Activated T-cell treated with anti-CD3 and anti-CD28 coated beads for 1 hour (primary cell): ENCODE data around the gene PRR7.

Experiments used
- DNase-seq: peaks from one replicate; pipeline ENCODE4 v3.0.0-alpha.2; 2020; ENCODE audit warnings: low read depth

Gene PRR7

DNA sequence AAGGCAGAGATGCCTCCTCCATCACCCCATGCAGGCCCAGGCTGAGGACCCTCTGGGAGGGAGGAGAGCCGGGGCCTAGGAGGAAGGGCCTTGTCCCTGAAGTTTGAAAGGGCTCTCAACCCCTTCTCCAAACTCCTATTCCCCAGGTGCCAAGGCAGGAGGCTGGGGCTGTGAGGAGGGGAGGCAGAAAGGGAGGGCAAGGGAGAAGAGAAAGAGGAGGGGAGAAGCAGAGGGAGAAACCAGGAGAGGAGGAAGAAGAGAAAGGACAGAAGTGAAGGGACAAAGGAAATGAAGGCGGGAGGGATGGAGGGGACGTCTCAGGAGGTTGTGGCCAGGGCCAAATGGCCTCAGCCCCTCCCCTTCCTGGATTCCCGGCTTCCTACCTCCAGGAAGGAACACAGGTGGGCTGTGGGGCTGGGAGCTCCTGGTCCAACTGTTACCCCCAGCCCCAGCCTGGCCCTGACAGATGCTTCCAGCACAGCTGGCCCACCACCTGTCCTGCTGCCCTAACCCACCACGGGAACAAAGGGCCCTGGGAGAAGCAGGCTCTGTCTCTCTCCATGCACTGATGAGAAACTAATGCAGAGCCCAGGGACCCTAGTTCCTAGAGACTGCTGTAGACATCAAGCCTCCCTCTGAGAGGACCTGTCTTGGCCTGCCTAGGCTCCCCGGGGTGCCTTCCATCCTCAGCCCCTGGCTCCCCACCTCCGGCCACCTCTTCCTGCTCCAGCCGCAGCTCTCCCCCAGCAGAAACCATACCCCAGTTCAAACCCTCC lies 23.3 kb downstream of the PRR7 start:
- DNase-seq = no peak

DNA sequence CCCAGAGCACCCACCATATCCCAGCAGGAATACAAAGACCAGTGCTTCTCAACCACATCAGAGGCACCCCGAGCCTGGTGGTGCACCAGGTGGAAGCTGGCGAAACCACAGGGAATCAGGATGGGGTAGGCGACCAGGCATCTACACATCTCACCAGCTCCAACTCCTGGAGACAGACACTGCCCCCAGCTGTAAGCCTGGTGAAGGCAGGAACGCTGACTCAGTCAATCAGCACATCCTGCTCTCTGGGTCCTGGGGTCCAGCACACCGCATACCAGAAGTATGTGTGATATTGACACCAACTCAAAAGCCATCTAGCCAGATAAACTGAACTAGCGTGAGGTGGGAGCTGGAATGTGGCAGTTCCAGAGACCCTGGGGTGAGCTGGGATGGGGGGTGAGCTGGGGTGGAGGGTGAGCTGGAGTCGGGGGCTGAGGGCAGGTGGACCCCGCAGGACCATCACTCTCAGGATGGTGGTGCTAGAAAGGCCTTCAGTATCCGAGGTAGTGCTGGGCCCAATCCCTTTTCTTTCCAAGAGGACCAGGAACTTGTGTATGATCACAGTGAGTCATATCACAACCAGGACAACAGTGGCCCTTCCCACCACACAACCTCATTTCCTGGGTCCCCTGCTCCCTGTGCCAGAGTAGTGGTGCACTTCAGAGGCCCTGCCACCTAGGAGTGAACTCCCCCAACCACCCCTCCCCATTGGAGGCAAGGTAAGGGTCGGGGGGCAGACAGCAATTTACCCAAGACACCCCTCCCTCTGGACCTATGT lies 24.3 kb downstream of the PRR7 start:
- DNase-seq = no peak

DNA sequence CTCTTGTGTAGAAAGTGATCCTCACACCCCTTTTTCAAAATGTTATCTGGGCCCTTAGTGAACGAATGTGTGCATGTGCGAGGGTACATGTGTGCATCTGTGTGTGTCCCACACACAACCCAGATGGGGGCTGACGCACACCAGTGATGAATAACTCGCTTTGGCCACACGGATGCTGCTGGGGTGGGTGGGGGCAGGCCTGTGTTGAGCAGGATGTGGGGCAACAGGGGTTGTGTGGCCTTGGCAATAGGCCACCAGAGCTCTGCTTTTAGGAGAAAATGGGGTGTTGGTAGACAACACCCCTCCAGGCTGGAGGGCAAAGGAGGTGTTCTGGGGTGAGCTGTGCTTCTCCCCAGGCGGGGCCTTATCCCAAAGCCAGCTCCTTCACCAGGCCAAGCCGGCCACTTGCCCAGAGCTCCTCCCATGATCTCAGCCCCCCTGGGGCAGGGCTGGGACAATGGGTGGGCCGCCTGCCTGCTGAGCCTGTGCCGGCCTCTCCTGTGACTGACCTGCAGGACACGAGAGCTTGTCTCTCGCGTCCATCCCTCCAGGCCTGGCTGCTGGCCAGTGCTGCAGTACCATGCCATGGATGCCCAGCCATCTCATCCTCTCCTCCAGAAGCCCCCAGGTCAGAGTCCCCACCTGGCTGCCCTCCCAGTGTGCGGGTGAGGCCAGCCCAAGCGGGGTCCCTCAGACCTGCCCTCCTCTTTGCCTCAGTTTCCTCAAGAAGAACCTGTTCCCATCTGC lies 25.2 kb downstream of the PRR7 start:
- no peak for DNase-seq

DNA sequence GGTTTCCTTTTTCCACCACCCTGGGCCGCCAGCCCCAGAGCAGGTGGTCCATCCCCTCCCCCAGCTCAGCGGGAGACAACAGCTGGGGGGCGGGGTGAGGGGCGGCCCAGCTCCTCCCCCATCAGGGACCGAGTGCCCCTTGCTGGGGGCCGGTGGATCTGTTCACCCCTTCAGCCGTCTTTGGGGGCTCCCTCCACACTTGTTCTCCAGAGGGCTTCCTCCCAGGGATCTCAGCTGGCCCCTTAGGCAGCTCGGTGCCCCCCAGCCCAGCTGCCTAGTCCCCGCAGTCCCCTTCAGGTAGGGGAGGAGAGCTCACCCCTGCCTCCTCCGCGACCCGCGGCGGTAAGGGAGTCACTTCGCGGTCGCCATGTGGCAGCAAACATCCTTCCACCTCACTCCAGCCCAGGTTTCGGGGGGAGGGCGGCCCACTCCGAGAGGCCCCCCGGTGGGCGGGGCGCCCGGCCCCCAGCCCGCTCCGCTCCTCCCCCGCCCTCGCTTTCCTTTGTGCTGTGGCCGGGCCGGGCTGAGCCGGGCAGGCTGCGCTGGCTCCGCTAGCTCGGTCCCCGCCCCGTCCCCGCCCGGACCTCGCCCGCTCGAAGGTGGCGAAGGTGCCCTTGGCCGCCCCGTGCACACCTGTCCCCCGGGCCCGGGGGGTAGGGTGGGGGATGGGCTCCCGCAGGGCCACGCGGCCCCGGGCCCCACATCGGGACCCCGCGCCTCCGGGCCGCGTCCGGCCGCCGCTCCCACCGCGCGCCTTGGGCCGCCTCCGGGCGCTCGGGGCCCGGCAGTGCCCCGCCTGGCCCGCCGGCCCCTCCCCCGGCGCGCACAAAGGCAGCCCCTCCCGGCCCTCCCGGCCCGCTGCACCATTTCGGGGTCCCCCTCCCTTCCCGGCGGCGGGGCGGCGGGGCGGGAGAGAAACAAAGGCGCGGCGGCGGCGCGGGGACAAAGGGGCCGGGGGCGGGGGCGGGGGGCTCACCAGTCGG lies 26.1 kb downstream of the PRR7 start:
- DNase-seq = no peak

DNA sequence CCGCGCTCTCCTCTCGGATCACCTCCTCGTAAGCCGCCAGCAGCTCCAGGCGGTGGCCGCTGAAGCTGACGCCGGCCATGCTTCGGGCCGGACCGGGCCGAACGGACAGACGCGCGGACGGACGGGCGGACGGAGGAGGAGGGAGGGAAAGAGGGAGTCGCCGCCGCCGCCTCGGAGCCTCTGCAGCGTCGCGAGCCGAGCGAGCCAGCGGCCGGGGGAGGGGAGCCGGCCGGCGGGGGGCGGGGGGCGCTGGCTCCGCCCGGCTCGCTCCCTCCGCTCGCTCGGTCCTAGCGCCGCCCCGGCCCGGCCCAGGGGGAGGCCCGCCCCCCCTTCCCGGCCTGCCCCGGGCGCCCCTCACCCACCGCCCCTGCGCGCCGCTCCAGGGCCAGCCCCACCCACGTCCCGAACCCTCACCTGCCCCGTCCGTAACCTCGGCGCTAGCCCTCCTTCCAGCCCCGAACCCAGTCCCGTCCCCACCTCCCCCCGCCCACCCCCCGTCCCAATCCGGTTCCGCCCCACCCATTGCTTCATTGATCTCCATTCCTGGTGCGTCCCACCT lies 26.9 kb downstream of the PRR7 start, which contains the start of gene DBN1:
Gene DBN1 (minus strand): TSS at position 192 of the 559 bp plus-strand sequence. CDS start 113 bp downstream, at position 79.
- DNase-seq = no peak

DNA sequence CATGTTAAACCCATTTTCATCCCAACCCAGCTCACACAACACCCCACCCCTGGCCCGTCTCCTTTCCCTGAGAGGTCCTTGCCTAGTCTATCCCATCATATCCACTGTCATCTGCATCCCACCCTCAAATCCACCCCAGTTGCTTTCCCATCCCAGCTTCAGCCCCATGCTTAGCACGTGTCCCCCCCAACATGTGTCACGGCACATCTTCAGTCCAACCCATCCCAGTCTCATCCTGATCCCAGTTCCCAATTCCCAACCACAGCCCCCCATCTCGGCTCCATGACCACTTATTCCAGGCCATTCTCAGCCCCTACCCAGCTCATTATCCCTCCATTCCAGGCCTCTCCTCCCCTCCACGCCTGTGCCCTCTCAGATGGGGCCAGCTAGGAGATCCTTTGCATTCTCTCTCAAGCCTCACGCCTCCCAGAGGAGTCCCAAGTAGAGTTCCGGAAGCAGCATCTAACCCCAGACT lies 27.4 kb downstream of the PRR7 start:
- DNase-seq = no peak

DNA sequence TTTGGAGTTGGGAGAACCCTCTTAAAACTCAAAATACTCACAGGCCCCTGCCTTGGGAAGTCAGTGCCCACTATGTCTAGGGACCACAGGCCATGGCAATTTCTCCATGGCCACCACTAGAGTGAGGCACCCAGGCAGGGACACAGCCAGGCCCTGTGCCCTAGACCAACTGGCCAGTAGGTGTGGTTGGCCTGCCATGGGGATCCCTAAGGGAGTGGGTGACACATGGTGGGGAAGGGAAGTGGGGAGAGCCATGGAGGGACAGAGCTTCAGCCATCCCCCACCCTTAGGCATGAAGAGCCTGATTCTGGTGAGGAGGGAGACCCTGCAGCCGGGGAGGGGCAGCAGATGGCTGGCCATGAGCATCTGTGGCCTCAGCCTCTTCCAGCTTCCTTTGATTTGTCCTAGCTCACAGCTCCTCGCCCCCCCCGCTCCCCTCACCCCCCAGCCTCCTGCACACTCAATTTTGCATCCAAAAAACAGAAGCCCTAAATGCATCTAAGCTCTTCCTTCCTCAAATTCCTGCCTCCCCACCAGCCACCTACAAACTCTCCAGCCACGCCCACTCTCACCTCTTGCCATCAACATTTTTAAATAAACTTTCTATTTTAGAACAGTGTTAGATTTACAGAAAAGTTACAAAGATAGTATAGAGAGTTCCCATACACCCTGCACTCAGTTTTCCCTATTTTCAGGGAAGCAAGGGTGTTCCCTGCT lies 28.4 kb downstream of the PRR7 start:
- no peak for DNase-seq

DNA sequence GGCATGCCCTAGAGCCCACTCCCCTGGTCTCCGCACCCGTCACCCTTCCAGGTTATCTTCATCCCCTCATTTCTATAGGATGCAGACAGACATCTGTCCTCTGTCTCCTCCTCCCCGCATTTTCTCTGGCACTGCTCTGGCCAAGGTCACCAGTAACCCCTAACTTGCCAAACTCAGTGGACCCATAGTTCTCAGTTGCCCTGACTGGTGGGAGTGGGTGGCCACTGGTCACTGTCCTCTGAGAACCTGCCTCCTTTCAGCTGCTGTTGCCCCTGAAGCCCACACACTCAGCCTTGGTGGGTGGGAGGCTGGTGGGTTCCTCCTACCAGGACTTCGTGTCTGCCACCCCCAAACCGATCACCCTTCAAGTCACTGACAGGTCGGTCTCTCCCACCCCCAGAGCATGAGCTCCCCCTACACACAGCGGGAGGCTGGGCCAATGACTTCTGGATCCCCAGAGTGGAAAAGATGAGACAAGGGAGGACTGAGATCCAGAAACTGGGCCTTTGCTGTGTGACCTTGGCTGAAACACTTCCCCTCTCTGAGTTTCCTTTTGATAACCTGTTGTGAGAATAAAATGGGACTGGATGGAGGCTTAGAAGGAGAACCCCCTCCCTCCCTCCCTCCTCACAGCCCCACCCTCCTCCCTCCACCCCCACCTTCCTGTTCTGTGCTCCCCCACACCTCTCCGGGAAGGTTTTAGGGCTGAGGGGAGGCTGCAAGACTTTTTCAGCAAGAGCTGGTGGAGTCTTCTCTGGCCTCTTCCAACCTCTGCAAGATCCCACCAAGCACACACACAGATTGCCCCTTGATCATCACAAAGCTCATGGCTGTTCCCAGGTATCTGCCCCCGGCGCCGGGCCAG lies 29.2 kb downstream of the PRR7 start:
- no peak for DNase-seq

DNA sequence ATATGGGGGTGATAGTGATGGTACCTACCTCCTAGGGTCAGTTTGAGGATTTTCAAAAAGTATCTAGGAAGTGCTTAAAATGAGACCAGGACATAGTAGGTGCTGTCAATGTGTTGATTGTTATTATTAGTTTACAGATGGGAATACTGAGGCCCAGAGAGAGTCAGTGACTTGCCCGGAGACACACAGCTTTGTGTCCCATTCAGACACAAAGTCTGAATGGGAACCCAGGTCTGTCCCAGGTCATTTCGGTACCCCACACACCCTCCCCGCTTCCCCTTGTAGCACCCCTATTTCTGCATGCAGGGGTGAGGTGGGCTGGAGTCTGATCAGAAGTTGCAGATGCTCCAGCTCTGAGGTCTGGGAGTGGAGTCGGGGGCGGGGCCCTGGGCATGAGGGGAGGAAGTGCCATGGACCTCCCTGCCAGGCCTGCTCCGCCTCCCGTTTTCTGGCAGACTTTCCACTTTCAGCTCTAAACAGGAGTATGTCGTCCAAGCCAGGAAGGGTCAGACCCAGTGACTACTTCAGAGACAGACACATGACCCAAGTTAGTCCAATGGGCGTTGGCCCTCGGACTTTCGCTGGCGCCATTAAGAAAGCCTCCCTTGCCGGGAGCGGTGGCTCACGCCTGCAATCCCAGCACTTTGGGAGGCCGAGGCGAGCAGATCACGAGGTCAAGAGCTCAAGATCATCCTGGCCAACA lies 30.1 kb downstream of the PRR7 start:
- no peak for DNase-seq

DNA sequence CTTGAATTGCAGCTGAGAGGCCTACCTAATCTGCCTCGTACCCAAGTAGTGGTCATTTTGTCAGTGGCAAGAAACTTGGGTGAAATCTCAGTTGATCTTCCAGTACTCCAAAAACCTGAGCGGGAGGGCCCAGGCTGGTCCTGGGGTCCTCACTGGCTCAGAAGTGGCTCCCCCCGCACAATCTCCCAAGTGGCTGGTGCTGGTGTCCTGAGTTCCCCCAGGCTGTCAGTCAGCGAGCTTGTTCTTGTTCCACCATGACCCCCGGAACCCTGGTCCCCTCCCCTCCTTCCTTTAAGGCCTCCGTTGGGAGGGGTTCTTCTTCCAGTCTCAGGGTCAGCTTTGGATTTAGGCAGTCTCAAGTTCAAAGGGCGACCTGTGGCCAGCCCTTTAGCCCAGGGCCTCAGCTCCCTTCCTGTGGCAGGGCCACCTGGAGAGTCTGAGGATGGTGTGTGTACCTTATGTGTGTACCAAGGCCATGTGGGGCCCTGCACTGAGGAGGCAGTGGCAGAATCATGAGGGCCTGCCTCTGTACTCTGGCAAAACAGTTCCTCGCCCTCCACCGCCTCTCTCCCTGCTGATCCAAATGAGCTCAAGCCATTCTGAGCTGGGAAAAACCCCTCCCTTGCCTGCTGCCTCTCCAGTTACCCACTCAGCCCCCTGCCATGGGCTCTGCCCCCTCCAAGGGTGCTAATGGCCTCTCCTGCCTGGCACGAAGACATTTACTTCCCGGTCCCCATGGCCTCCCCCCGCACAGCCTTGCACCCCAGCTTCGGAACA lies 31.3 kb downstream of the PRR7 start:
- no peak for DNase-seq

DNA sequence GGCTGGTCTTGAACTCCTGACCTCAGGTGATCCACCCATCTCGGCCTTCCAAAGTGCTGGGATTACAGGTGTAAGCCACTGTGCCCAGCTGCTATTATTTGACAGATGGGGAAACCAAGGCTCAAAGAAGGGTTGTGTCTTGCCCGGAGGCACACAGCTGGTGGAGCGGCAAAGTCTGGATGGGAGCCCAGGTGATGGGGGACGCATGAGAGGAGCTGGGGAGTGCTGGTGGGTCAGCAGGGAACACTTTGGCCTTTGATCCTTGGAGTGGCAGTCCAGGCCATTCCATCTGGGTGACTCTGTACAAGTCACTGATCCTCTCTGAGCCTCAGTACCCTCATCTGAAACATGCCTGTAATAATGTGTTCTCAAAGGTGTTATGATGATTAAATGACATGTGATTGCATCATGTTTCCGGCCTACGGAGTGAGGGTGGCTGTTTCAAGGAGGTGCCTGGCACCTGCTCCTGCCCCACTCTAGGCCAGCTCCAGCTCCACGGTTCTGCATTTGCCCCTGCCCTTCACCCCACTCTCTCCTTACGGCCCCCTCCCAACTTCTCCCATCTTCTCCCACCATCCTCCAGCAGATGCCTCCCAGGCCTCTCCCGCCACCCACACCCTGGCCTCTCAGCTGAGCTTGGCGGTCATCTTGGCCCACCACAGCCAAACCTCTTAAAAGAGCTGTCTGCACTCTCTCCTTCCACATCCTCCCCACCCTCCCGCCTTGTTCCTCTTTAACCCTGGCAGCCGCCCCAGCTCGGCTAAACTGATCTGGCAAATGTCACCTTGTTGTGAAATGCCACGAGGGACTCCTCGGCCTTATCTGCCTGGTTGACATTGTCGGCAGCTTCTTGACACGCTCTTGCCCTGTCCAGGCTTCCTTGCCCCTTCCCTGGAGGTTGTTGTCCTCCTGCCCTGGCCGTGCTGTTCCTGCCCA lies 32.4 kb downstream of the PRR7 start:
- no peak for DNase-seq

DNA sequence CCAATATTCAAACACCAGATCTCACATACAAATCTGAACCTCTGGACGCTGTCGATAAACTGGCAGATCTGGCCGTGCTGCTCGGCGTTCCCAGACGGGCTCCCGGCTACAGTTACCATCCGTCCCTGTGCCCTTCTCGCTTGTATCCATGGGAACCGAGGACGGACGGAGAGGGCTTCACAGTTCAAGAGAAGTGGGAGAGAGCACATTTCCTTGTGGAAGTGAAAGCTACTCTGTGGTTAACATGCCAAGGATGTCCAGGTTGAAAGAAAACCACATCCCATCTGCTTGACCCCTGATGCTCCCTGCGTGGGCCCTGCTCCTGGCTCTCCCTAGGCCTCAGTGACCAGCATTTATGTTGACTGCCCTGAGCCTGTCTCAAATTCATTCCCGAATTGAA lies 33.2 kb downstream of the PRR7 start:
- DNase-seq = no peak

DNA sequence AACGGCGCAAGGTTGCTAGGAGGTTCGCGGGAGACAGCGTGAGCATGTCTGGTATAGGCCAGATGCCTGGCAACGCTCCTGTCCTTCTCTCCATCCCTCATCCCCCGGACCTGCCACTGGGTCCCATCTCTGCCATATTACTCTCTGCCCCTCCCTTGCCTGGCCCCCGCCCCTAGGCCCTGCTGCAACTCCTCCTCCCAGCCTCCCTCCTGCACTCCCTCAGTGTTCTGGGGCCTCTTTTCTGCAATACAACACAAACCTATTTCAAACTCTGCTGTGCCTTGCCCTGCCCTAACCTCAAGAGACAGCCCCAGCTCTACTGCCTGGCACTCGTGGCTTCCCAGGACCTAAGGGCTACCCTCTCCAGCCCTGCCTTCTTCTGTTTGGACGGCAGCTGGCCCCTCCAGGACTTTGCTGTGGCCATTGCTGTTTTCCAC lies 35.8 kb downstream of the PRR7 start:
- no peak for DNase-seq

DNA sequence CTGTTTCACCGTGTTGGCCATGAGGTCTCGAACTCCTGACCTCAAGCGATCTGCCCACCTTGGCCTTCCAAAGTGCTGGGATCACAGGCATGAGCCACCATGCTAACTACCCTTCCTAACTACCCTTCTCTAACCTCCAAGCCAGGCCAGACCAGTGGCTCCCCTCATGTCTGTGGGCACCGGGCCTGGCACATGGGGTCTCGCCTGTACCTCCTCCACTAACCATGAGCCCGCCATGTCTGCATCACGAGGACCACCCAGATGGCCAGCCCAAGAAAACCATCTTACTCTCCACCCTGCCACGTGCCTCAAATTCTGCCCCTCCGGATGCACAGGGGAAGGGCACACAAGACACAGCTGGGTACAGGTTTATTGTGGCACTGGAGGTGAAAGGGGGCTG lies 36.4 kb downstream of the PRR7 start:
- DNase-seq = no peak

DNA sequence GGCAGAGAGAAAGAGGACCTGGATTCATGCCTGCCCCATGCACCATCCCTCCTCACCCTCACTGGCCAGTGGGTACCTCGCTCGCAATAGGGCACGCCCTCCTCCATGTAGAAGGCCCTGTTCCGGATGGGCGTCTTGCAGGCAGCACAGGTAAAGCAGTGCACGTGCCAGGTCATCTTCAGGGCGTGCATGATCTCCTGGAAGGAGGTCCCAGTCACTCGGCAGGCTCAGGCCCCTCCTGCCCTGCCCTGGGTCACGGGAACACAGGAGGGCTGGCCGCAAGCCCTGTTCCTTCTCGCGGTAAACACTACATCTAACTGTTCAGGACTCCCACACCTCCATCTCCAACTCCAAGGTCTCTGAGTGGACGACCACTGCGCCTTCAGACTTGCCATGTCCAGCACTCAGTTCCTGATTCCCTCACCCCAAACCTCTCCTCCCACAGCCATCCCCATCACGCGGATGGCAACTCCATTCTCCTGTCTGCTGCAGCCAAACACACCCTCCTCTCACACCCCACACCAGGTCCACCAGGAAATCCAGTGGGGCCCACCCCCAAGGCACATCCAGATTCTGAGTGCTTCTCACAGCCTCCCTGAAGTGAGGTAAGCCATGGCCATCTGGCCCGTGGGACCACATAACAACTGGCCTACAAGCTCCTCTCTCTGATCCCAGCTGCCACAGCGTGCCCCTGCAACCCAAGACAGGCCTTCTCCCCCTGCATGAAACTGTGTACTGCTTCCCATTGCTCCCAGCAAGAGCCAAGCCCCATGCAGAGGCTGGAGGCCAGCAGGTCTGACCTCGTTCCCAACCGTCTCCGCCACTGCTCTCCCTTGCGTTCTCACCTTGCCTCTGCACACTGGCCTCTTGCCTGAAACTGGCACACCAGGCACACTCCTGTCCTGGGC lies 37.6 kb downstream of the PRR7 start:
- DNase-seq = no peak
